GM12801 (cell line): ENCODE data around the gene SLC35A4.

Experiments
- TF ChIP-seq, protein P1 (sequence below): IDR thresholded peaks from one replicate; pipeline ENCODE4 v1.5.1; 2011; ENCODE audit warnings: control low read depth; ENCODE audit not compliant: insufficient read length; ENCODE audit errors: extremely low read depth

Gene SLC35A4

GRCh38 chr5:140547508-140548299, 16.9 kb upstream of the SLC35A4 start, which contains the start of gene EIF4EBP3:
TSS of gene EIF4EBP3 (plus strand) at chr5:140547662. CDS start at chr5:140547738, 76 bp downstream.
- TF ChIP-seq, protein P1, sequence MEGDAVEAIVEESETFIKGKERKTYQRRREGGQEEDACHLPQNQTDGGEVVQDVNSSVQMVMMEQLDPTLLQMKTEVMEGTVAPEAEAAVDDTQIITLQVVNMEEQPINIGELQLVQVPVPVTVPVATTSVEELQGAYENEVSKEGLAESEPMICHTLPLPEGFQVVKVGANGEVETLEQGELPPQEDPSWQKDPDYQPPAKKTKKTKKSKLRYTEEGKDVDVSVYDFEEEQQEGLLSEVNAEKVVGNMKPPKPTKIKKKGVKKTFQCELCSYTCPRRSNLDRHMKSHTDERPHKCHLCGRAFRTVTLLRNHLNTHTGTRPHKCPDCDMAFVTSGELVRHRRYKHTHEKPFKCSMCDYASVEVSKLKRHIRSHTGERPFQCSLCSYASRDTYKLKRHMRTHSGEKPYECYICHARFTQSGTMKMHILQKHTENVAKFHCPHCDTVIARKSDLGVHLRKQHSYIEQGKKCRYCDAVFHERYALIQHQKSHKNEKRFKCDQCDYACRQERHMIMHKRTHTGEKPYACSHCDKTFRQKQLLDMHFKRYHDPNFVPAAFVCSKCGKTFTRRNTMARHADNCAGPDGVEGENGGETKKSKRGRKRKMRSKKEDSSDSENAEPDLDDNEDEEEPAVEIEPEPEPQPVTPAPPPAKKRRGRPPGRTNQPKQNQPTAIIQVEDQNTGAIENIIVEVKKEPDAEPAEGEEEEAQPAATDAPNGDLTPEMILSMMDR = no peak

DNA sequence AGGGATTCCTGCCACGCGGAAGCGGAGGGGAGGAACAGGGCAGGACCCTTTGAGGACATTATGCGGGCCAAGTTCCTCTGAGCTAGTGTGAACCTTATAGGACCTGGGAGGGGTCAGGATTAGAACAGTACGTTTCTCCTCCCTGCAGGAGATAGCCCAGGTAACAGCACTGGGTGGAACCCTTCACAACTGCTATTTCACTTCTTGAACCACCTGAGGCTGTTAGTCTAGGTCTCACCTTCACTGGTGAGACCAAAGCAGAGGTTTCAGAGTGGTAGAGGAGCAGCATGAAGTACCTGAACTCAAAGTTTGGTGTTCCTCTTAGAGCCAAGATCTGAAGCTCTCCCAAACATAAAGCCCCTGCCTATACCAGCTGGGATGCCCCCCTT, 16.3 kb upstream of the SLC35A4 start:
- TF ChIP-seq, protein P1 = no peak

DNA sequence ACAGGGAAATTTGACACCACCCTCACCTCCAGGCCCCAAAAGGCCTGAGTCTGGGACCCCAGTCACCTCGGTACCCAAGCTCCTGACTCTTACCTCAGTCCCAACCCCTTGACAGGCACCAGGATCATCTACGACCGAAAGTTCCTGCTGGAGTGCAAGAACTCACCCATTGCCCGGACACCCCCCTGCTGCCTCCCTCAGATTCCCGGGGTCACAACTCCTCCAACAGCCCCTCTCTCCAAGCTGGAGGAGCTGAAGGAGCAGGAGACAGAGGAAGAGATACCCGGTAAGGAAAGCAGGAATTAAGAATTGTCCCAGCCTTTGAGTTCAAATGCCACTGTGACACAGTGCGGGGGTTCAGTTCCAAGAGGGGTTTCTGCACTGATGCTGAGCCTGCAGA, 15.8 kb upstream of the SLC35A4 start:
- TF ChIP-seq, protein P1 = no peak

DNA sequence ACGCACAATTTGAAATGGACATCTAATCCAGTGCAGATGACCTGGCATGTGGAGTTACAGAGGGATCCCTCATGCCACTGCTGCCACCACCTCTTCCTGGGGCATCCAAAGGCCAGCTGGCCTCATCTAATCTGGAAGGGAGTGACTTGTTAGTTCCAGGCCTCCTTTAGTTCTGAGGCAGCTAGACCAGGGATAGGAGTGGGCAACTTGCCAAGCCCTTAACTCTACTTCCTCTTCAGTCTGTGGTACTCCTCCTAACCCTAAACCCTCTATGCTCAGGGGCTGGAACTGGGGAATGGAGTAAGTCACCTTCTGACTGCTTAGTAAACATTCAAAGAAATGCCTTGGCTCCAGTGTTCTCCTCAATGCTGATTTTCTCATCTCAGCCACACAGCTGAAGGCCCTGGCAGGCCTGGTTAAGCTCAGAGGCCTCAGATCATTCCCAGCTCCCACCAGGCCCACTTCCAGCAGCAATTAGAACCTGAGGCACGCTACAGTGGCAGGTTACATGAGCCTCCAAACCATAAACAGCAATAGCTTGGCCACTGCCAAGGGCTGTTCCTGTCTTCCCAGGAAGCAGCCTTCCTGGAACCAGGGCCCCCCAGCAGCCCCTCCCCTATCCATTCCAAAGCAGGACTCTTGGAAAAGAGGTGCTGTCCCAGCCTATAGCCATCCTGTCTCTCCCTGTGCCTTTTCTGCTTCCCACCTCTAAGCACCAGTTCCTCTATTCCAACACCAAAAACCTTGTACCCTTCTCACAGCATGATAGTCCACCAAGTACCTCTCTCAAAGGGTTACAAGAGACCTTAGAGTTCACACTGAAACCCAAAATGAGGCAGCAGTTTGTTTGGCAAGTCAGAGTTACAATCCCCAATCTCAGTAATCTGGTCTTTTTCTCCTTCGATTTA, 15.1 kb upstream of the SLC35A4 start:
- TF ChIP-seq, protein P1 = no peak

DNA sequence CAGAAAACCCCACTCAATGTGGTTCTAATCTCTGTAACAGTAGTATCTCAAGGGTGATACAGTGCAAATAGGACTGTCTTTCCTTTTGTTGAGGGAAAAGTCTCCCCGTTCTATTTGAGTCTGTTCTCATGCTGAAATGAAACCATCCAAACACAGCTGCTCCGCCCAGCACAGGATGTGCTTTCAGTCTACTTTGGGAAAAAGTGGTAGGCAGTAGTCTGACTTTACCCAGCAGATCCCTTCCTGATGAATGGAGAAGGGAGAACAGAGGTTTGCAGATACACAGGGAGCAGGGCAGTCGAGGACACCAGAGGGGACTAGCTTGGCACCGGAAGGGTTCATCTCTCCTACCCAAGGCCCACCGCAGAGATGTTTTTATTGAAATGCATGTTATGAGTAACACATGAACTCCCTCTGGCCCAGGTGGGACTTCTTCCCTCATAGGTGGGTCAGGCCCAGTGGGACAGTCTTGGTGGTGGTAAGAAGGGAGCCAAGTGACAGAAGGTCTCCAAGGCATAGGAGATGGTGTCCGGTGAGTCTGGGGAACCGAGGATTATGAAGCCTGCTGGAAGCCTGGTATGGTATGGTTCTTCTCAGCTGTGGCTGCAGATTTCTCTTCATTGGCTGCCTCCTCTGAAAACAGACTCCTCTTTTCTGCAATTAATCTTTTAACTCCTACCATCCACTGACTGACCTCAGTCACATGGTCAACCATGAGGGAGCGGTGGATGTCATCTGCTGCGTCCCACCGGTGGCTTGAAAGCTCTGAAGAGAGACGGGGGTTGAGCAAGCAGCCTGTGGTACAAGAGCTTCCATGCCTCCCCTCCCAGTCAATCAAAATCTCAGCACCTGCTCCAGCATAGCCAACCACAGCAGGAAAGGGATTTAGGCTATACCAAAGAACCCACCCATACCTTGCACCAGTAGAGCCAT, 14.2 kb upstream of the SLC35A4 start:
- TF ChIP-seq, protein P1 = no peak

- TF ChIP-seq, protein P1 = no peak
These were observed 12.8 kb upstream of the SLC35A4 start for GRCh38 chr5:140551872-140552271.
